Daoy (cell line): ENCODE measurements around the gene SAMD3. TPM values are rescaled to one million over a fixed set of nuclear protein-coding genes. Genes with fewer than 3 reads are reported as not detected.
"Not testable (repeated sequence)": the region's sequence is repeated elsewhere in the genome, so short reads cannot be mapped to it uniquely, and the experiment has no call there.

ENCODE experiments used
- DNase-seq: peaks from one replicate; pipeline ENCODE4 v3.0.0-alpha.2; 2015; ENCODE audit warnings: low read depth
- total RNA-seq: library from RNA; depleted of rRNA; stranded (reverse); fragments of >200 nt; shearing (Covaris generic); gene quantifications from 2 replicates; pipeline ENCODE4 v1.2.3, GENCODE V29; 2014; rRNA removed

The SAMD3 gene
- total RNA-seq, 1 experiment from 2014 or later: not detected

DNA sequence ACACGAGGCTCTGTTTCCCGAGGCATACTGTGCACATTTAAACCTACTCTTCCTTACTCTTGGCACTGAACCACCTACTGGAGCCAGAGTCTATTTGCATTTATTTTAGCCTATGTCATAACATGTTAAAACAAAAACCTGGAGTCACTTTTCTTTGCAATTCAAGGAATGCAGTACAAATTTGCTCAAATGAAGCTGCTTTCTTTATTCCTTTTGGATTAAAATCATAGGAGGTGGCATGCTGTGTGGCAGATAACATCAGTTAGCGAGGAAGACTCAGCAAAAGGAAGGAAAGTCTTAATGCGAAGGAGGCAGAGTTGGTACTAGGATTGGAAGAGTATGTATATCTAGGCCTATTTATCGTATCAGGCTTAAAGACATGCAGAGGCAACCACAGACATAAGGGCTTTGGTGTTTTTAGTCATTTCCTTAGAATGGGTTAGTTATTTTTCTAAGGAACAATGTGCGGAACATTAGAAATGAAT lies 92.9 kb downstream of the SAMD3 start:
- no peak for DNase-seq

DNA sequence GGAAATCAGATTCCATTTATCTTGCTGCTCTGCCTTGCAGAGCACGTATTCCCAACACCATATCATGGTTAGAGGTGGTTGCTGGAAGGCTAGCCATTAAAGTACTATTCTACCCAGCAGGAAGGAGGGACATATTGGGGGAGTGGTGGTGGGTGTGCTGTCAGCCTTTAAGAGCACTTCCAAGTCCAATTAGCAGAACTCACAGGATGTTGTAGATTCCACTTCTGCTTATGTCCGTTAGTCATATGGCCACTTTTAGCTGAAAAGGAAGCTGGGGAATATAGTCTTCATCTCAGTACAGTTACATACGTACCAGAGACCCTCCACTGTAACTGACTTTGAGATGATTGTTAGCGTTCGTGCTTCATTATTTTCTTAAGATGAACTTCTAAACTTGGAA lies 94.4 kb downstream of the SAMD3 start:
- DNase-seq: no peak

- DNase-seq: no peak
Observed at GRCh38 chr6:130127195-130127594, 95.6 kb downstream of the SAMD3 start.

DNA sequence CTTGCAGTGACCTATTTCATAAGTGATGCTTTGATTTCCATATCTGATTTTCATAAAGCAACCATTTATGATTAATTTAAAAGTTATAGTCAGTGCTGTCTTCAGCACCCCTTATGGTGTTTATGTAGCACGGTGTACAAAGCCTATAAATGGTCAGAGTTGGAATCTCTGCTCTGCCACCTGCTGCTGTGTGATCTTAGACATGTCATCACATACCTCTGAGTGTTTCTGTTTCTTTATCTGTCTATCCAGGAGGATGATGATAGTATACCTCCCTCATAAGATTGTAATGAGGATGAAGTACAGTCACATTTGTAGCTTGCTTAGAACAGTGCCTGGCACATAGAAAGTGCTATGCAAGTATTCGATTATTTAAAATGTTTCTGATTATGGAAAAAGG lies 100.5 kb downstream of the SAMD3 start:
- DNase-seq: no peak

DNA sequence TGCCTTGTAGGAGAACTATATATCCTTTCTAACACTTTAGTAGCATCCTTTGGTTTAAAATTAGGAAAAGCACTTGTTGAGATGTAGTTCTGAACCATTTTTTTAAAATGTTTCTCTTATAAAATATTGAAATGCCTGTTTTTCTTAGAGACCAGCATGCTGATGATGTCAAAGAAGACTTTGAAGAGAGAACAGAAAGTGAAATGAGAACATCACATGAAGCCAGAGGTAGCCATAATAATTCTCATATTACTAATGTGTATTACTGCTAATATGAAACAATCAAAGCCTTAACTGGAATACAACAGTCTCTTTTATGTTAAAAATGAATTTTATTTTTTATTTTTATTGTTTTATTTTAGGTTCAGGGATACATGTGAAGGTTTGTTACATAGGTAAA lies 102.0 kb downstream of the SAMD3 start:
- DNase-seq: no peak

DNA sequence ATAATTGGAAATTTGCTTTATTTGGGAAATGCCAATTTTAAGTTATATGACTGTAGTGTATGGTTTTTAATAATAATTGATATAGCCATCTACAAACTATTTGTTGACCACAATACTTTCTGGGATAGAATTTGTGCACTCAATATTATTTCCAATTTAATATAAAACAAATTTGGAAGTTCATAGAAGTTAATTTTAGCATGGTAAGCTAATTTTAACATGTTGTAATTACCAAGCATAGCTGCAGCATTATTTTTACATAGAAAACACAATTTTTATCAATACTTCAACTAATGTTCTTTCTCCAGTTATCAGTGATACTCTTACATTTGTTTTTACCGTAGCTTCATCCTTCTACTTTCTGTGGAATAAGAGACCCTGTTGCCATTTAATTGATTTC lies 103.5 kb downstream of the SAMD3 start:
- DNase-seq: no peak

GRCh38 chr6:130118236-130118635 lies 104.5 kb downstream of the SAMD3 start:
- no peak for DNase-seq

- DNase-seq: not testable (repeated sequence)
Observed at GRCh38 chr6:130117187-130117701, 105.5 kb downstream of the SAMD3 start.

- no peak for DNase-seq
Observed at GRCh38 chr6:130116273-130116672, 106.5 kb downstream of the SAMD3 start.

DNA sequence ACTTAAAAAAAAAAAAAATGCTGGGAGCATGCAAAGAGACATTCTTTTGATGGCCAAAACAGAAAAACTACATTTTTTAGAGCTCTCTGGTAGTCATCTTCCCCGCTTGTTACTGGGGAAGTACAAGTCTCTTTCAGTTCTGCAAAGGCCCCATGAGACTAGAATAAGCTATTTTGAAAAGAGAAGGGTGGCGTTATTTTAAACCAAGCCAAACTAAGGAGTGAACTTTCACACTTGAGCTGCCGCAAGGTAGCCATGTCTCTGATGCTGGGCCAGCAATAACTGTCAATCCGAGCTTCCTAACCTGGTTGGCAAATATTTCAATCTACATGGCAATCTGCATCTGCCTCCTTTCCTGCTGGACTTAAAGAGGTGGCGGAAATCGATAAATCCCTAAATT lies 107.7 kb downstream of the SAMD3 start:
- no peak for DNase-seq

DNA sequence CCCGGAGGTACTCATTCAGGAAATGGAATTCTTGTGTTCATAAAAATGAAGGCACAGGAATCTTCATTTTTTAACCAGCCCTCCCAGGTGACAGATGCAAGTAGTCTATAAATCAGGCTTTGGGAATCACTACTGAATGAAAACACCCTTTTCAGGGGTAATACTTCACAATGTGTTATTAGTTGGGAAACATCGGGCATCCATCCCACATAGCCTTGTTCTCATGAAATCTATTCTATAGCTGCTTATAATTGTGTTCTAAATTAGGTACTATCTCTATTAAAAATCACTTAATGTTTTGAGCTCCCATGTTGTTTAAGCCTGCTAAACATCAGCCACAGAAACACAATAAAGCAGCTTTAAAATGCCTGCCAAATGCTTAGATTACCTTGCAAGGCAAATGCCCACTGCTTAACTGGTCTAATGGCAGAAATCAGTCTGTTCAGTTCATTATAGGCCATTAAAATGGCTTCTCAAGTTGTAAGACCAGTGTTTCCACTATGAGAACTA lies 109.5 kb downstream of the SAMD3 start:
- no peak for DNase-seq

- DNase-seq: no peak
Observed at GRCh38 chr6:130111031-130111430, 111.7 kb downstream of the SAMD3 start.

- DNase-seq: no peak
Observed at GRCh38 chr6:130107710-130108109, 115.0 kb downstream of the SAMD3 start.

DNA sequence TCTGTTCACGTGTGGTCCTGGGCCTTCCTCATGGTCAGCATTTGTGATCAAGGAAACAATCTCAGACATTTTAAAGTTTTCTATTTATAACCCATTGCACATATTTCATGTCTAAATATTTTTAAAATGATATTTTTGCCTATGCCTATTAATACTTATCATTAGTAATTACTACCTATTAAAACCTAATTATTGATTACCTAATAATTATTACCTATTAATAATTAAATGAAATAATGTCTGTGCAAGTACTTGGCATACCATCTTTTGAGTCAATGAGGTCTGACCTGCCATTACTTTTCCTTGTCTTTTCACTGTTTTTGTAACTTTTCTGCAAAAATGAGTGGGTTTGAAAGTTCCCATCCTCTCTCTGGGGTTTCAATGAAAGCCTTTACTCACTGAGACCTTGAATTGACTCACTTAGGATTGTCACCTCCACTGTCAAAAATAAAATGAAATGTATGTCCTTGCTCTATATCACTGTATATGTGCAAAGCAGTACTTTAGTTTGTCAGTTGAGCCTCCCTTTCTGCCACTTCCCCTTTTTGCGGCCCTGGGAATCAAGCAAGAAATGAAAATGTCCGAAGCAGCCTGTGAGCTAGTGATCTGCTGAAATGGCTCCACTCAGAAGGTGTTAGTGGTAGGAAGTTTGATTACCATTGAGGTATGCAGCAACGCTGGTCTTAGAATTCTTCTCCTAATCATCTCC lies 116.6 kb downstream of the SAMD3 start:
- DNase-seq: no peak

DNA sequence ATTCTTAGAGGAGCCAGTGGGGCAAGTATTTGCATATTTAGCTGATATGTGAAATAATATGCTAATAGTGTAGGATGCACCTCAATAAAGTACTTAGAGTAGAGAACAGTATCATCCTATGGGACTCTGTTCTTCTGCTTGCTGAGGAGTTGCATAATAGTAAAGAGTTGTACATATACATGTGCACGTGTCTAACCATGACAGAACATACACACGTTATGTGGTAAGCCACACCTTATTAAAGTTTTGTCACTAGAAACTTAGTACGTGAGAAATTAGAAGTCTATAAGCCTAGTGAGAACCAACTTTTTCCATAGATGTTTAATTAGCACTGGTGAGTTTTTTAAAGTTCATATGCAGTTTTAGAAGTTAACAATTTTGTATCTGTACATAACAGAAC lies 123.6 kb downstream of the SAMD3 start:
- no peak for DNase-seq

GRCh38 chr6:130098317-130098716 lies 124.4 kb downstream of the SAMD3 start:
- no peak for DNase-seq

Other genes with a start within 250 kb of the SAMD3 start
- not detected in 2 replicates for gene L3MBTL3, start 204.4 kb downstream of the SAMD3 start, total RNA-seq
- gene TMEM200A, start 143.1 kb upstream of the SAMD3 start, total RNA-seq: not detected in 2 replicates